ENCODE measurements around the gene SNTA1. TPM values are rescaled to one million over a fixed set of nuclear protein-coding genes. Genes with fewer than 3 reads are reported as not detected.
"Not testable (repeated sequence)": the region's sequence is repeated elsewhere in the genome, so short reads cannot be mapped to it uniquely, and the experiment has no call there.

SNTA1 gene
- total RNA-seq, 1 experiment from 2014 or later = 7.6 TPM

- Histone ChIP-seq H2AFZ (no peak overlapping the region), H4K20me1 (ENCODE audit: insufficient read depth) (no peaks in the 10 kb centered on the region), H3K4me2 (no peak overlapping the region), H3K27ac (no peak overlapping the region), H3K9me3 (ENCODE audit: insufficient read depth, low read depth) (no peaks in the 10 kb centered on the region), H3K36me3 (ENCODE audit: low read depth) (no peaks in the 10 kb centered on the region), H3K27me3 (ENCODE audit: insufficient read depth, low read depth) (no peaks in the 10 kb centered on the region), H3K4me1 (replicated peaks; ENCODE audit: insufficient read depth) (peaks cover 6% of the 10 kb centered on the region; the same call in 1 of the 2 replicates), H3K9me2 (ENCODE audit: insufficient read depth) (no peaks in the 10 kb centered on the region), H3K4me3 (no peak overlapping the region), H3K79me2 (ENCODE audit: low read depth) (no peaks in the 10 kb centered on the region), H3F3A (ENCODE audit: insufficient read depth, low read depth) (no peaks in the 10 kb centered on the region)
- BruUV-seq (replicated peaks) = no TSS peak
- CTCF ChIA-PET = interaction anchor here (0.6 kb wide), 2 partner anchors 15 to 445 kb away, joined by 4 to 6 read pairs; no protein-coding TSS in a partner anchor
- no peak for TF ChIP-seq CTCF (conservative IDR thresholded peaks at IDR 0.05)
- intact Hi-C loops (cut with micrococcal nuclease; ENCODE audit: unreplicated experiment) = no loop called here
- no peak for DNase-seq
- POLR2A ChIA-PET (ENCODE audit: unreplicated experiment) = interaction anchor here (0.6 kb wide), 1 partner anchor 622 kb away, joined by 4 read pairs; no protein-coding TSS in a partner anchor
These were observed 17.1 kb upstream of the SNTA1 start for GRCh38 chr20:33460711-33461110.

- Histone ChIP-seq H3K4me2 (no peak overlapping the region), H3K4me3 (no peak overlapping the region), H3K4me1 (replicated peaks; ENCODE audit: insufficient read depth) (peaks cover 6% of the 10 kb centered on the region; the same call in 1 of the 2 replicates), H4K20me1 (ENCODE audit: insufficient read depth) (no peaks in the 10 kb centered on the region), H3F3A (ENCODE audit: insufficient read depth, low read depth) (no peaks in the 10 kb centered on the region), H3K9me3 (ENCODE audit: insufficient read depth, low read depth) (no peaks in the 10 kb centered on the region), H3K27me3 (ENCODE audit: insufficient read depth, low read depth) (no peaks in the 10 kb centered on the region), H3K79me2 (ENCODE audit: low read depth) (no peaks in the 10 kb centered on the region), H3K27ac (no peak overlapping the region), H3K9me2 (ENCODE audit: insufficient read depth) (no peaks in the 10 kb centered on the region), H3K36me3 (ENCODE audit: low read depth) (no peaks in the 10 kb centered on the region), H2AFZ (no peak overlapping the region)
- intact Hi-C loops (cut with micrococcal nuclease; ENCODE audit: unreplicated experiment) = loop anchor here (5.0 kb wide), 4 partner anchors 208 to 668 kb away; partner anchors contain the start of genes ACTL10 and ZNF341
- no TSS peak for BruUV-seq (replicated peaks)
- CTCF ChIA-PET = no interaction called here
- no peak for TF ChIP-seq CTCF (conservative IDR thresholded peaks at IDR 0.05)
- TF ChIP-seq EZH2 (IDR thresholded peaks at IDR 0.05; ENCODE audit: low read depth) = no peak
- DNase-seq = no peak
- POLR2A ChIA-PET (ENCODE audit: unreplicated experiment) = no interaction called here
These were observed 16.0 kb upstream of the SNTA1 start for GRCh38 chr20:33459599-33459998.

- H3K27me3 ChIP-seq (ENCODE audit: insufficient read depth, low read depth); H3K9me2 ChIP-seq (ENCODE audit: insufficient read depth); H3K4me1 ChIP-seq (replicated peaks; ENCODE audit: insufficient read depth); H2AFZ ChIP-seq; H3K36me3 ChIP-seq (ENCODE audit: low read depth); H3K4me3 ChIP-seq; H3F3A ChIP-seq (ENCODE audit: insufficient read depth, low read depth); H3K9me3 ChIP-seq (ENCODE audit: insufficient read depth, low read depth); H3K27ac ChIP-seq; H4K20me1 ChIP-seq (ENCODE audit: insufficient read depth); POLR2A ChIA-PET (ENCODE audit: unreplicated experiment); H3K4me2 ChIP-seq; H3K79me2 ChIP-seq (ENCODE audit: low read depth); BruUV-seq (replicated peaks): not testable (repeated sequence)
- CTCF ChIA-PET = interaction anchor here (0.7 to 0.8 kb wide), 3 partner anchors 75 to 330 kb away, joined by 3 to 4 read pairs (median 4); no protein-coding TSS in a partner anchor
- DNase-seq = peak; percentile 56 to 87
- intact Hi-C loops (cut with micrococcal nuclease; ENCODE audit: unreplicated experiment) = loop anchor here (2.0 to 5.0 kb wide), 5 partner anchors 194 to 670 kb away; partner anchors contain the start of genes ACTL10 and ZNF341
- peak; percentile 96 for TF ChIP-seq CTCF (conservative IDR thresholded peaks at IDR 0.05)
These were observed 13.5 kb upstream of the SNTA1 start for GRCh38 chr20:33456916-33457642.

All from PC-9 (cell line).